ENCODE results near the gene TPRG1.
A peak's percentile ranks its signal among the peaks of the same experiment; 100 is the strongest.

DNA sequence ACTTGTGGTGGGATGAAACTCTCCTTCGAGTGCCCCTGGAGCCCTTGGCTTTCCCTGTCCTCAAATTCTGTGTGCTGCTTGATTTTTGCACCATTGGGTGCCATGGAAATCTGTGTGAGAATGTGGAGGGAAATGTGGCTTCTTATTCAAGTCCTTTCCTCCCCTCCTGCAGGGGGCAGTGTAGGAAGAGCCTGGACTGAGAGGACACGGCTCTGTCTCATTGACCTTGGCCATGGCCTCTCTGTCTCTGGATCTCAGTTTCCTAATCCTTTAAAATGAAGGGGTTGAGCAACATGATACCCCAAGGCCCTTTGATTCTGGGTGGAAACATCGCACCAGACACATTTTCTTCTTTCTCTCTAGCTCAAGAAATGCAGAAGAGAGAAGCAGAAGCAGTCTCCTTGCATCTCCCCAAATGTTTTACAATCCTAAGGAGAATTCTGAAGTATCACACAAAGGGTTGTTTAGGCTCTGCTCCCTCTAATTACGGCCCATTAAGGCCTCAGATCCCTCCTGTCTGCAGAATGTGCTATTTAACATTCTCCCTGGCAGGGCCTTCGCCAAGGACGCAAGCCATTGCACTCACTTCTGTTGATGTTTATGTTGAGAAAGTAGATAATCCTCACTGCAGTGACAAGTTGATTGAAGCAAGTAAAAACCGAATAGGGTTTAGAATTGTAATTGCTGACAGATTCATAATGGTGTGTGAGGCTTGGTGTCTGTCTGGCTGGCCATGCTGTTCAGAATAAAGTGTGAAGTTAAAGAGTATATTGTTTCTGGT is 169.1 kb downstream of the TPRG1 start:
- TF ChIP-seq ZNF138 (CRISPR knock-in tag; conservative IDR thresholded peaks at IDR 0.05) (no peak), TP53 (CRISPR knock-in tag; IDR thresholded peaks at IDR 0.05) (no peak)
- TF ChIP-seq, protein P1, sequence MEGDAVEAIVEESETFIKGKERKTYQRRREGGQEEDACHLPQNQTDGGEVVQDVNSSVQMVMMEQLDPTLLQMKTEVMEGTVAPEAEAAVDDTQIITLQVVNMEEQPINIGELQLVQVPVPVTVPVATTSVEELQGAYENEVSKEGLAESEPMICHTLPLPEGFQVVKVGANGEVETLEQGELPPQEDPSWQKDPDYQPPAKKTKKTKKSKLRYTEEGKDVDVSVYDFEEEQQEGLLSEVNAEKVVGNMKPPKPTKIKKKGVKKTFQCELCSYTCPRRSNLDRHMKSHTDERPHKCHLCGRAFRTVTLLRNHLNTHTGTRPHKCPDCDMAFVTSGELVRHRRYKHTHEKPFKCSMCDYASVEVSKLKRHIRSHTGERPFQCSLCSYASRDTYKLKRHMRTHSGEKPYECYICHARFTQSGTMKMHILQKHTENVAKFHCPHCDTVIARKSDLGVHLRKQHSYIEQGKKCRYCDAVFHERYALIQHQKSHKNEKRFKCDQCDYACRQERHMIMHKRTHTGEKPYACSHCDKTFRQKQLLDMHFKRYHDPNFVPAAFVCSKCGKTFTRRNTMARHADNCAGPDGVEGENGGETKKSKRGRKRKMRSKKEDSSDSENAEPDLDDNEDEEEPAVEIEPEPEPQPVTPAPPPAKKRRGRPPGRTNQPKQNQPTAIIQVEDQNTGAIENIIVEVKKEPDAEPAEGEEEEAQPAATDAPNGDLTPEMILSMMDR (IDR thresholded peaks at IDR 0.05): peak; percentile 37
